Ammon's horn (tissue), 1 donor: ENCODE results near the gene PAPOLA.
"Not testable (repeated sequence)": the region's sequence is repeated elsewhere in the genome, so short reads cannot be mapped to it uniquely, and the experiment has no call there.

Experiments
- DNase-seq: peaks from one replicate; pipeline ENCODE4 v3.0.0-alpha.2; 2016; ENCODE audit warnings: low spot score

PAPOLA gene

GRCh38 chr14:96502621-96503305 lies 581 bp downstream of the PAPOLA start:
- DNase-seq, result peak; percentile 65

DNA sequence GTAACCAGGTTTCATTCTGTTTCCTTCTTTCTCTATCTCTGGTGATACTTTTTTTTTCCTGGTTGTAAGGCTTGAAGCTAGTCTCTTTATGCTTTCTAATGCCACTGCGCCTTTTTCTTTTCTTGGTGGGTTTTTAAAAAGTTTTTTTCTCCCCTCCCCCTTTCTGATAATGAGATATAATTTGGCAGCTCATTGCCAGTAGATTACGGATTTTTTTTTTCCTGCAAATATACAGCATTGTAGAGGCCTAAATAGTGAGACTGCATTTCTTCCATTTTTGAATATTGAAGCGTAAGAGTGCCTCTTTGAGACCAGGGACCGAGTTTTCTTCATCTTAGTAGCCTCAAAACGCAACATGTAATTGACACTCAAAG lies 1.1 kb downstream of the PAPOLA start:
- no peak for DNase-seq

GRCh38 chr14:96504353-96504752 lies 2.2 kb downstream of the PAPOLA start:
- not testable (repeated sequence) for DNase-seq

- DNase-seq, result no peak
These were observed 5.5 kb downstream of the PAPOLA start for GRCh38 chr14:96507723-96508122.

DNA sequence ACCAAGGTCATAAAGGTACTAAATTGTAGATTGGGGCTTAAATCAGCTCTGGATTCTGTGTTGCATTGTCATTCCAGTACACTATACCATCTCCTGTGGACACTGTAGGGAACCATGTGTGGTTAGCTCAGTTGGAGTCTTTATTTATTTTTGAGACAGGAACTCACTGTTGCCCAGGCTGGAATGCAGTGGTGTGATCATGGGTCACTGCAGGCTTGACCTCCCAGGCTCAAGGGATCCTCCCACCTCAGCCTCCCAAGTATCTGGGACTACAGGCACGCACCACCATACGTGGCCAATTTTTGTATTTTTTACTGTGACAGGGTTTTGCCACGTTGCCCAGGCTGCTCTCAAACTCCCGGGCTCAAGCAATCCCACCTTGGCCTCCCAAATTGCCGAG lies 6.7 kb downstream of the PAPOLA start:
- no peak for DNase-seq

DNA sequence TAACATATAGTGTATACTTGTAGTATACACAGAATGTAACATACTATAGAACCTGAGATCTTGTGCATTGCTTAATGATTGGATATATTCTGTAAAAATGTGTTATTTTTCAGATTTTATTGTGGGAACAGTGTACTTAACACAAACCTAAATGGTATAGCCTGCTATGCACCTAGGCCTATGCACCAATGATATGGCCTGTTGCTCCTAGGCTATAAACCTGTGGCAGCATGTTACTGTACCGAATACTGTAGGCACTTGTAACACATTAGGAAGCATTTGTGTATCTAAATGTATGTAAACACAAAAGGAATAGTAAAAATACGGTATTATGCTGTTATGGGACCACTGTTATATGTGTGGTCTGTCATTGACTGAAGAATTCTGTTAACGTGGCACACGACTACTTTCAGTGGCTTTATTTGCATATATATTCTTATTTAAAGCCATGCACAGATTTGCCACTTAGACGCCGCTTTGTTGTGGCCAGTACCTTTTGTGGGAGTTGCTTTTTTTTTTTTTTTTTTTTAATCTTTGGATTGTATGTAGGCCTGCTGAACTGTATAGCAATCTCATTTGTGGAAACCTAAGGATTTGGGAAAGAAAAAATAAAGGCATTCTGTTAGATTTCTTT lies 7.4 kb downstream of the PAPOLA start:
- no peak for DNase-seq

- DNase-seq, result no peak
These were observed 9.0 kb downstream of the PAPOLA start for GRCh38 chr14:96511146-96511545.

DNA sequence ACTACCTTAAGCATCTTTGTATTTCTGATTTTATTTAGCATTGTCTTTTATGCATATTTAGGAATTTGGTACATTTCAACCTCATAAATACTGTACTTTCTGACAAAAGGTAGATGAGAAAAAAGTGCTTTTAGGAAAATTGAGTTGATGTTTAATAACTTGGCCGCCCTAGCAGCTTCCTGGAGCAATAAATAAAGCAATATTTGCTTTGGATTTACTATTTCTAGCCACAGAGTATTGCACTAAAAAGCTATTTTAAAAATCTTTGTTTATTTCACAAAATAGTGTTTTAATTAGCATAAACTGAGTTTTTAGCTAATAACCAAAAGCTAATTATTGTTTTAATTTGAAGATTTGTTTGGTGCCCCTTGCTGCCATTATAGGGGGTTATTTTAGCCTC lies 9.5 kb downstream of the PAPOLA start:
- no peak for DNase-seq

DNA sequence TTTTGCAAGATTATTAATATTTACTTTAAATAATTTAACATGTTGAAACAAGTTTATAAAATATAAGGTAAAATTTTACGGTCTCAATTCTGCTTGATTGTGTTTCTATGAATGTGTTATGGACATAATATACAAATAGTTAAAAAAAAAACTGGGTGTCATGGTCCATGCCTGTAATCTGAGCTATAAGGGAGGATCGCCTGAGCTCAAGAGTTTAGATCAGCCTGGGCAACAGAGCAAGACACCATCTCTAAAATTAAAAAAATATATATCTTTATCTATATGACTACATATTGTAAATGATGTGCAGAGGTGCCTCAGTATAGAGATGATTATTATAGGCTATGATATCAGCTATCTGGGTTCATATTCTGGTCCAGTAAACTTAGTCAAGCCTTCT lies 9.9 kb downstream of the PAPOLA start:
- no peak for DNase-seq

DNA sequence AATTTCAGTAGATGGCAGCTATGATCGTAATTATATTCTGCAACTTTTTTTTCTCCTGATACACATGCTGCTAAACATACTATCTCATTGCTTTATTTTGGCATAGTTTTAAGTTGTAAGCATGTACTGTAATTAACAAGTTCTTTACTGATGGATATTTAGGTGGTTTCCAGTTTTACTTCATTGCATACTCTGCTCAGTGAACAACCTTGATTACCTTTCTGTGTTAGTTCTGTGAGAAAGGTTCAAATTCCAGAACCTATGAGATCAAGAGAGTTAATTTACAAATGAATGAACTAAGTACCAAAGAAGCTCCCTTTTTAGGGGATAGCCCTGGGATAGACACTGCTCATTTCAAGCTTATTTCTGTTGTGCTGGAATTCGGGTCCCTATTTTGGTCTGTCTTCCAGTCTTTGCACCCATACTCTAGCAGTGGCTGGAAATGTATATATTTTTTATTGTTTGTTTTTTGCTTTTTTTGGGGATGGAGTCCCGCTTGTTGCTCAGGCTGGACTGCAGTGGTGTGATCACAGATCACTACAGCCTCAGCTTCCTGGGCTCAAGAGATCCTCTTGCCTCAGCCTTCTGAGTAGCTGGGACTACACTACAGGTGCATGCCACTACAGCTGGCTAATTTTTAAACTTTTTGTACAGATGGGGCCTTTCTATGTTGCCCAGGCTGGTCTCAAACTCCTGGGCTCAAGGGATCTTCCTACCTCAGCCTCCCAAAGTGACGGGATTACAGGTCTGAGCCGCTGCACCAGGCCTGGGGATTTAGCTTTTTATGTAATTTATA lies 10.6 kb downstream of the PAPOLA start:
- DNase-seq, result no peak

GRCh38 chr14:96514694-96515093 lies 12.5 kb downstream of the PAPOLA start:
- no peak for DNase-seq

DNA sequence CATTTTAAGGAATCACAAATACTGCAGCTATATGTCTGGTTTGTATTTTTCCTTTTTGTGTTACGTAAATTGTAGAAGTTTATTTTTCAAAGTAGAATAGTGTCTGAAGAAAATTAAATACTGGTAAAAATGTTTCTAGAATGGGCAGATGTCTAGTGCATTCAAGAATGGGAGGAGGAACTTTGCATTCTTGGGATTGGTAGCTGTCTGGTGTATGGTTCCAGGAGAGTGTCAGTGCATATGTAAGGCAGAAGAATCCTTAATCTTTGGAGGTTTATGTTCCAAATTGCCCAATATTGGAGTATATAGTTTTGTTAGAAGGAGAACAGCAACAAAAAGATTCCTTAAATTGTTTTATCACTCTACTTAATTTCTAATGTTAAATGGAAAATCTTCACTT lies 13.5 kb downstream of the PAPOLA start:
- DNase-seq, result no peak

DNA sequence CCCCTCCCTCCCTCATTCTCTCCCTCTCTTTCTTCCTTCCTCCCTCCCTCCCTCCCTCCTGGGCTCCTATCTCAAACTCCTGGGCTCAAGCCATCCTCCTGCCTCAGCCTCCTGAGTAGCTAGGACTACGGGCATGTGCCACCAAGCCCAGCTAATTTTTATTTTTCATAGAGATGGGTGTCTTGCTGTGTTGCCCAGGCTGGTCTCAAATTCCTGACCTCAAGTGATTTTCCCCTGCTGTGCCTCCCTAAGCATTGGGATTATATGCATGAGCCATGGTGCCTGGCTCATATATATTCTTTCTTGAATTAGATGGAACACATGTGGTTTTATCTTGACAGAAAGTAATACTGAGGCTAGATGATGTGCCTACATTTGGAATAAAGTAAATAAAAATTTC lies 14.2 kb downstream of the PAPOLA start:
- DNase-seq, result no peak

- no peak for DNase-seq
These were observed 17.8 kb downstream of the PAPOLA start for GRCh38 chr14:96519970-96520369.

DNA sequence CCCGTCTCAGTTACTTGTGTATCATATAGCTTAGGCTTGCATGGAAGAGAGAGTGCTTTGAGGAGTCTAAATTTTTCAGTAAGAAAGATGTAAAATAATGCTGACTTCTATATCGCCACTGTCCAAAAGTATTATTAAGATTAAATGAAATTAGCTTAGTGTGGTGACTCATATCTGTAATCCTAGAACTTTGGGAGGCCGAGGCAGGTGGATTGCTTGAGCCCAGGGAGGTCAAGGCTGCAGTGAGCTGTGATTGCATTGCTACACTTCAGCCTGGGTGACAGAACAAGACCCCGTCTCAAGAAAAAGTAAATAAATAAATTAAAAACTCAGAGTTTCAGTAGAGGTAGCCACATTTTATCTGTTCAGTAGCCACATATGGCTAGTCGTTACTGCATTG lies 23.3 kb downstream of the PAPOLA start:
- no peak for DNase-seq

DNA sequence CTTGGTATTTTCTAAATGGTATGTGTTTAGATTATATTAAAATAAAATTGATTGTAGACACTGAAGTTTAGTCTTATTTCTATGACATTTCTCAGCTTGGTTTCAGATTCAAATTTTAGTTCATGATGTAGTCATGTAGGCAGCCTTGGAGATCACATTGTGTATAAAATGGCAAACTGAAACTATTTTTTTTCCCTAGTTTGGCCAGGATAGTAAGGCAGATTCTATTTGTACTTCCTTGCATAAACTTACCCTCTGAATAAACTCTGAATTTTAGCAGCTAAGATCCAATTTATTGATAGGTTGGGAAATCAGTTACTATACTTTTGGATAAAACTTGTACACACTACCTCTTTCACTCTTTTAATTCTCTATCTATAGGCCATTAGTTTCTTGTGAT lies 30.4 kb downstream of the PAPOLA start:
- DNase-seq, result no peak

DNA sequence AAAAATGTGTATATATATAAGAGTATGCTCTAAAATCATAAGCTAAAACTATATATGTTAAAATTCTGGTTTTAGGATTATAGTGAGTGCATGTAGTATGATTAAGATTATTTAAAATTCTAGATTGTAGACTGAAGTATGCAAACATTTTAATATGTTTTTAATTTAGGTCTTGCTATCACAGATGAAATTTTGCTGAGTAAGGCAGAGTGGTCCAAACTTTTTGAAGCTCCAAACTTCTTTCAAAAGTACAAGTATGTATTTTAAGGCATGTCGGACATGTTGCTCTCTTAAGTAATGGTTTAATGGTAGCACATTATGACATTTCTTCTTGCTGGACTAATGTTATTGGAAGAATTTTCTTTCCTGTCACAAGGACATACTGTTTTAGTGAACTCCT lies 34.6 kb downstream of the PAPOLA start:
- DNase-seq, result no peak

- no peak for DNase-seq
These were observed 36.2 kb downstream of the PAPOLA start for GRCh38 chr14:96538097-96538989.

DNA sequence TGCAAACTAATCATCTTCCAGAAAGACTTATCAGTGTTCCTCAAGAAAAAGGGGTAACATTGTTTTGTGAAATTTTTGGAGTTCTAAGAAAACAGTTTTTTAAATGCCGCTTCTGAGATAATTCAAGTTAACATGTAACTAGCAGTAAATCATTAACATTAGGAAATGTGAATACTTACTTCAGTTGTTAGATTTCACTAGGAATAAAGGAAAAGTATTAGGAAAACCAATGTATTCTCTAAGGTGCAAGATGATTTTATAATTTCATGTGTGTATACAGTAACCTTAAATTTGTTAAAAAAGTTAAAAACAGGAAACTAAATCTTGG lies 36.8 kb downstream of the PAPOLA start:
- DNase-seq, result no peak

DNA sequence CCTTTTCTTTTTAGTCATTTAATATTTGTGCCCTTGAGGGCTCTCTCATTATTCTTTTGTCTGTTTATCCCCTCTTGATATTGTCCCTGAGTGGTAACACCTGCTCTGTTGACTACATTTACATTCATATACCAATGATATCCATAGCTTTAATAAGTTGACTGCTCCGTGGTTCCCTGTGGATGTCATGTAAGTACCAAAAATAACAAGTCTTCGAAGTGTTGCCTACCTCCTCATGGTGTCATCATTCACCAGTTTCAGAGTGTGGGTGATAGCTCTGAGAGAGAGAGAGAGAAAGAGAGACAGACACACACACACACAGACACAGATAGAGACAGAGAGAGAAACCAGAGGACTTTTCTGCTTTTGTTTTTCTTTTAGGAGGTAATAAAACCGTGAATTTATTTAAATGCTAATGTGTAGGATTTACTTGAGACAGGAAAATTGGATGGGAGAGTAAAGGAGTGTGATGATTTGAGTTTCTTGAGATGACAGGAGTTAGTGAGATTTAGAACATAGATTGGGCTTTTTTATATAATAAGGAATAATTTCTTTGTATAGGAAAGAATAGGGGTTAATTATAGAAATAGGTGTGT lies 52.2 kb downstream of the PAPOLA start:
- no peak for DNase-seq

DNA sequence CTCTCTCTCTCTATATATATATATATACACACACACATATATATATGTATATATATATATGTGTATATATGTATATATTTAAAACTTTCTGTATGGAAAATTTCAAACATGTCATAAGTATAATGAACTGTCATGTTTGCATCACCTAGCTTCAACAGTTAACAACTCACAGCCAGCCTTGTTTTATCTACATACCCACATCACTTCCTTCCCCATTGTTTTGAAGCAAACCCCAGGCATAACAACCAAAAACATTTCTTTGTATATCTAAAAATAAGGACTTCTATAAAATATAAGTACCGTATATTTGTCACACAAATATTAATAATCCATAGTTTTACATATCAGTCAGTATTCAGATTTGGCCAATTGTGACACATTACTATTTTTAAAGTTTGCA lies 57.4 kb downstream of the PAPOLA start:
- DNase-seq, result no peak

DNA sequence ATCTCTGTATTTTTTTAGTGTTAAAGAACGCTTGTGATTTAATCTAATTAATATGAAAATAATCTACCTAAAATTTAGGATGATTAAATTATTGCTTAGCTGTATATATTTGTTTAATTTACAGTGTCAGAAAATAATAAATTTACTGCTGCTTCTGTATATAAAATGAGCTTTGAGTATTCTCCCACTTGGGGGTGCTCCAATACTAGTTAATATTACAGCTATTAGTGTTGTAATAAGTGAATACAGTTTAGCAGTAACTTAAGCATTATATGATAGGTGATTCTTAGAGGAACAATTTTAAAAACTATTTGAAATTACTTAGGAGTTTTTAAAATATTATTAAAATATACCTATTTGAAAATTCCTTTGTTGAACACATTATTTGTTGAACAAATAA lies 62.2 kb downstream of the PAPOLA start:
- DNase-seq, result no peak
